Mucosa of stomach (tissue), 1 donor: Measurements from ENCODE around the gene SELENOV.

Source experiments
- H3K27me3 ChIP-seq: one replicate; pipeline ENCODE4 v1.7.0; 2013; ENCODE audit warnings: mild to moderate bottlenecking, low read length; ENCODE audit not compliant: control insufficient read depth, insufficient read depth
- H3K36me3 ChIP-seq: one replicate; pipeline ENCODE4 v1.7.0; 2013; ENCODE audit warnings: low read length; ENCODE audit not compliant: control insufficient read depth, insufficient read depth
- H3K4me1 ChIP-seq: one replicate; pipeline ENCODE4 v1.7.0; 2013; ENCODE audit warnings: mild to moderate bottlenecking, low read length; ENCODE audit not compliant: control insufficient read depth, insufficient read depth
- H3K4me3 ChIP-seq: one replicate; pipeline ENCODE4 v1.7.0; 2013; ENCODE audit warnings: low read length
- H3K9ac ChIP-seq: one replicate; pipeline ENCODE4 v1.7.0; 2013; ENCODE audit warnings: mild to moderate bottlenecking, low read length, moderate library complexity
- H3K9me3 ChIP-seq: one replicate; pipeline ENCODE4 v1.7.0; 2013; ENCODE audit warnings: mild to moderate bottlenecking, low read length, moderate library complexity; ENCODE audit not compliant: control insufficient read depth
- donor health status: Pancreatic carcinoma.

SELENOV gene

GRCh38 chr19:39554701-39555311, 39.9 kb downstream of the SELENOV start:
- H3K9me3 ChIP-seq, result no peaks in the 10 kb centered on the region
- H3K27me3 ChIP-seq, result no peaks in the 10 kb centered on the region
- H3K4me3 ChIP-seq, result no peak overlapping the region
- H3K9ac ChIP-seq, result no peak overlapping the region
- peaks cover 8% of the 10 kb centered on the region for H3K4me1 ChIP-seq
- no peaks in the 10 kb centered on the region for H3K36me3 ChIP-seq

GRCh38 chr19:39555883-39556282, 40.9 kb downstream of the SELENOV start:
- Histone ChIP-seq H3K27me3 (no peaks in the 10 kb centered on the region), H3K9me3 (no peaks in the 10 kb centered on the region), H3K9ac (no peak overlapping the region), H3K36me3 (no peaks in the 10 kb centered on the region), H3K4me1 (peaks cover 8% of the 10 kb centered on the region), H3K4me3 (no peak overlapping the region)

DNA sequence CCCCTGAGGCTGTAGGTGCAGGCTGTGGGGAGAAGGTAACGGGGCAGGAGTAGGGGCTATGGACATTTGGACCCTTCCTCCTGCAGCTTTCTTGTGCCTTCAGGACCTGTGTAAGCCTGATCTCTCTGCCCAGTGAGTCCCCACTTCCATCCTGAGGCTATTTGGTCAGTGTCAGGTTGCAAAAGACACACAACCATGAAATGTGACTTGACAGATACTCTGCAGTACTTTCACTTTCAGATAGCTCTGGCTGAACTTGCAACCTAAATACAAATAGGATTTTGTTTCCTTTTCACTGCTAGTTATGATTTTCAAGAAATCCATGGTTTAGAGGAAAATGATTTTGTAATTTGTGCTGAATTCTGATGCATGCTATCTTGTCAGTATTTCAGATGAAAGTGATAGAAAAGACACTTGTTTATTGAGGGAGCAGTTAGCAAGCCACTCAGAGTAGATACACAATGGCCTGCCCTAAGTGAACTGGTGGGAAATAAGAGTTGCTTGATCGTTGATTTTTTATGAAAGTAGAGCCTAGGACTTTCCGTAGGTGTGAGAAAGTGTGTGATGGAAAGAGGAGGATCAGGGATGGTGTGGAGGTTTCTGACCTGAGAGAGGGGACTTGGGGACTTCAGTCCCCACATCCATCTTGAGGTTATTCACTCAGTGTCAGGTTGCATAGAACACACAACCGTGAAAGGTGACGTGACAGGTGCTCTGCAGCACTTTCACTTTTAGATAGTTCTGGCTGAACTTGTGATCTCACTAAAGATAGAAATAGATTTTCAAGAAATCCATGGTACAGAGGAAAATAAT, 43.1 kb downstream of the SELENOV start:
- Histone ChIP-seq H3K9me3 (no peaks in the 10 kb centered on the region), H3K4me3 (no peak overlapping the region), H3K36me3 (no peaks in the 10 kb centered on the region), H3K9ac (no peak overlapping the region), H3K27me3 (no peaks in the 10 kb centered on the region), H3K4me1 (peaks cover 8% of the 10 kb centered on the region)

- H3K9ac ChIP-seq, result no peak overlapping the region
- no peaks in the 10 kb centered on the region for H3K9me3 ChIP-seq
- H3K4me3 ChIP-seq, result no peak overlapping the region
- H3K4me1 ChIP-seq, result peaks cover 8% of the 10 kb centered on the region
- no peaks in the 10 kb centered on the region for H3K27me3 ChIP-seq
- H3K36me3 ChIP-seq, result no peaks in the 10 kb centered on the region
Observed at GRCh38 chr19:39558624-39559117, 43.7 kb downstream of the SELENOV start.

- H3K36me3 ChIP-seq, result no peaks in the 10 kb centered on the region
- peaks cover 4% of the 10 kb centered on the region for H3K4me1 ChIP-seq
- H3K9ac ChIP-seq, result no peak overlapping the region
- H3K4me3 ChIP-seq, result no peak overlapping the region
- no peaks in the 10 kb centered on the region for H3K9me3 ChIP-seq
- no peaks in the 10 kb centered on the region for H3K27me3 ChIP-seq
Observed at GRCh38 chr19:39563408-39563807, 48.5 kb downstream of the SELENOV start.

- H3K9ac ChIP-seq, result no peak overlapping the region
- H3K4me1 ChIP-seq, result no peaks in the 10 kb centered on the region
- no peak overlapping the region for H3K4me3 ChIP-seq
- no peaks in the 10 kb centered on the region for H3K36me3 ChIP-seq
- H3K9me3 ChIP-seq, result no peaks in the 10 kb centered on the region
- no peaks in the 10 kb centered on the region for H3K27me3 ChIP-seq
Observed at GRCh38 chr19:39566064-39566463, 51.1 kb downstream of the SELENOV start.

GRCh38 chr19:39568604-39569003, 53.7 kb downstream of the SELENOV start:
- Histone ChIP-seq H3K36me3 (no peaks in the 10 kb centered on the region), H3K9ac (no peak overlapping the region), H3K9me3 (no peaks in the 10 kb centered on the region), H3K4me1 (no peaks in the 10 kb centered on the region), H3K4me3 (no peak overlapping the region), H3K27me3 (no peaks in the 10 kb centered on the region)
